Activated naive CD8-positive, alpha-beta T cell treated with anti-CD3 and anti-CD28 coated beads for 36 hours (primary cell): ENCODE measurements around the gene NFIL3. TPM values are rescaled to one million over a fixed set of nuclear protein-coding genes. Genes with fewer than 3 reads are reported as not detected.

Experiments used
- DNase-seq: peaks from one replicate; pipeline ENCODE4 v3.0.0; 2021
- H3K27ac Mint-ChIP-seq: one replicate; pipeline ENCODE4 v1.8.0; 2022; ENCODE audit warnings: mild to moderate bottlenecking, moderate library complexity, mixed read lengths
- H3K27me3 Mint-ChIP-seq: one replicate; pipeline ENCODE4 v1.8.0; 2022; ENCODE audit warnings: mild to moderate bottlenecking, mixed read lengths
- H3K36me3 Mint-ChIP-seq: one replicate; pipeline ENCODE4 v1.8.0; 2021; ENCODE audit warnings: mild to moderate bottlenecking, mixed read lengths
- H3K4me1 Mint-ChIP-seq: one replicate; pipeline ENCODE4 v1.8.0; 2021; ENCODE audit warnings: mixed read lengths
- H3K4me3 Mint-ChIP-seq: one replicate; pipeline ENCODE4 v1.8.0; 2022; ENCODE audit warnings: mild to moderate bottlenecking, moderate library complexity, mixed read lengths
- H3K9me3 Mint-ChIP-seq: one replicate; pipeline ENCODE4 v1.8.0; 2022; ENCODE audit warnings: mixed read lengths
- total RNA-seq, 2 experiments: library from RNA; stranded (reverse); gene quantifications; one replicate each; pipeline ENCODE4 v1.2.3, GENCODE V29; 2021

NFIL3 gene
- total RNA-seq, 2 experiments from 2014 or later = 23.8 to 25.7 TPM

- H3K4me1 Mint-ChIP-seq = peaks cover 49% of the 10 kb centered on the region
- H3K27ac Mint-ChIP-seq = peak overlapping the region; percentile 70
- H3K4me3 Mint-ChIP-seq = no peak overlapping the region
- peaks cover 26% of the 10 kb centered on the region for H3K27me3 Mint-ChIP-seq
- DNase-seq = no peak
- H3K36me3 Mint-ChIP-seq = peaks cover 9% of the 10 kb centered on the region
- H3K9me3 Mint-ChIP-seq = no peaks in the 10 kb centered on the region
Observed at GRCh38 chr9:91415290-91415689, 8.3 kb downstream of the NFIL3 start.

GRCh38 chr9:91412941-91413340 lies 10.7 kb downstream of the NFIL3 start:
- Mint-ChIP-seq H3K9me3 (no peaks in the 10 kb centered on the region), H3K4me1 (peaks cover 31% of the 10 kb centered on the region), H3K27ac (no peak overlapping the region), H3K27me3 (peaks cover 8% of the 10 kb centered on the region), H3K4me3 (no peak overlapping the region), H3K36me3 (peaks cover 18% of the 10 kb centered on the region)
- DNase-seq = no peak

- H3K9me3 Mint-ChIP-seq = no peaks in the 10 kb centered on the region
- H3K27ac Mint-ChIP-seq = no peak overlapping the region
- H3K36me3 Mint-ChIP-seq = peaks cover 21% of the 10 kb centered on the region
- H3K4me1 Mint-ChIP-seq = peaks cover 25% of the 10 kb centered on the region
- H3K4me3 Mint-ChIP-seq = no peak overlapping the region
- no peaks in the 10 kb centered on the region for H3K27me3 Mint-ChIP-seq
- DNase-seq = no peak
Observed at GRCh38 chr9:91411096-91411771, 12.4 kb downstream of the NFIL3 start.

- no peak overlapping the region for H3K4me3 Mint-ChIP-seq
- H3K9me3 Mint-ChIP-seq = no peaks in the 10 kb centered on the region
- no peak for DNase-seq
- H3K27ac Mint-ChIP-seq = no peak overlapping the region
- peaks cover 21% of the 10 kb centered on the region for H3K36me3 Mint-ChIP-seq
- H3K4me1 Mint-ChIP-seq = peaks cover 14% of the 10 kb centered on the region
- no peaks in the 10 kb centered on the region for H3K27me3 Mint-ChIP-seq
Observed at GRCh38 chr9:91410161-91410560, 13.5 kb downstream of the NFIL3 start.

- peaks cover 4% of the 10 kb centered on the region for H3K27me3 Mint-ChIP-seq
- no peak overlapping the region for H3K4me3 Mint-ChIP-seq
- peaks cover 6% of the 10 kb centered on the region for H3K4me1 Mint-ChIP-seq
- peaks cover 19% of the 10 kb centered on the region for H3K36me3 Mint-ChIP-seq
- no peak for DNase-seq
- no peak overlapping the region for H3K27ac Mint-ChIP-seq
- H3K9me3 Mint-ChIP-seq = no peaks in the 10 kb centered on the region
Observed at GRCh38 chr9:91408475-91408874, 15.2 kb downstream of the NFIL3 start.

- Mint-ChIP-seq H3K4me1 (peaks cover 6% of the 10 kb centered on the region), H3K4me3 (no peak overlapping the region), H3K27me3 (peaks cover 10% of the 10 kb centered on the region), H3K27ac (no peak overlapping the region), H3K9me3 (no peaks in the 10 kb centered on the region), H3K36me3 (peaks cover 19% of the 10 kb centered on the region)
- DNase-seq = no peak
Observed at GRCh38 chr9:91407580-91408318, 15.9 kb downstream of the NFIL3 start.

GRCh38 chr9:91405343-91406077 lies 18.1 kb downstream of the NFIL3 start:
- no peaks in the 10 kb centered on the region for H3K9me3 Mint-ChIP-seq
- no peak for DNase-seq
- peaks cover 13% of the 10 kb centered on the region for H3K27me3 Mint-ChIP-seq
- no peak overlapping the region for H3K27ac Mint-ChIP-seq
- H3K36me3 Mint-ChIP-seq = peaks cover 16% of the 10 kb centered on the region
- peaks cover 2% of the 10 kb centered on the region for H3K4me1 Mint-ChIP-seq
- no peak overlapping the region for H3K4me3 Mint-ChIP-seq

GRCh38 chr9:91403665-91404543 lies 19.7 kb downstream of the NFIL3 start:
- no peak overlapping the region for H3K4me3 Mint-ChIP-seq

GRCh38 chr9:91398926-91399325 lies 24.7 kb downstream of the NFIL3 start:
- no peak for DNase-seq
- H3K9me3 Mint-ChIP-seq = no peaks in the 10 kb centered on the region
- no peaks in the 10 kb centered on the region for H3K36me3 Mint-ChIP-seq
- no peak overlapping the region for H3K4me3 Mint-ChIP-seq
- peaks cover 13% of the 10 kb centered on the region for H3K27me3 Mint-ChIP-seq
- peaks cover 11% of the 10 kb centered on the region for H3K4me1 Mint-ChIP-seq
- H3K27ac Mint-ChIP-seq = no peak overlapping the region

More at GRCh38 chr9:91403665-91404543, 19.7 kb downstream of the NFIL3 start:
- peaks cover 13% of the 10 kb centered on the region for H3K27me3 Mint-ChIP-seq
- peaks cover 2% of the 10 kb centered on the region for H3K4me1 Mint-ChIP-seq
- no peak for DNase-seq
- H3K9me3 Mint-ChIP-seq = no peaks in the 10 kb centered on the region
- no peak overlapping the region for H3K27ac Mint-ChIP-seq
- H3K36me3 Mint-ChIP-seq = peaks cover 3% of the 10 kb centered on the region

- H3K9me3 Mint-ChIP-seq = no peaks in the 10 kb centered on the region
- peak overlapping the region; percentile 6 for H3K4me3 Mint-ChIP-seq
- H3K4me1 Mint-ChIP-seq = peaks cover 9% of the 10 kb centered on the region
- H3K36me3 Mint-ChIP-seq = no peaks in the 10 kb centered on the region
- H3K27ac Mint-ChIP-seq = peak overlapping the region; percentile 83
- no peaks in the 10 kb centered on the region for H3K27me3 Mint-ChIP-seq
- DNase-seq = no peak
Observed at GRCh38 chr9:91395553-91396471, 27.8 kb downstream of the NFIL3 start.

- no peaks in the 10 kb centered on the region for H3K36me3 Mint-ChIP-seq
- no peaks in the 10 kb centered on the region for H3K27me3 Mint-ChIP-seq
- no peak for DNase-seq
- no peak overlapping the region for H3K4me3 Mint-ChIP-seq
- peaks cover 9% of the 10 kb centered on the region for H3K4me1 Mint-ChIP-seq
- peak overlapping the region; percentile 83 for H3K27ac Mint-ChIP-seq
- no peaks in the 10 kb centered on the region for H3K9me3 Mint-ChIP-seq
Observed at GRCh38 chr9:91395106-91395552, 28.5 kb downstream of the NFIL3 start.

- Mint-ChIP-seq H3K36me3 (no peaks in the 10 kb centered on the region), H3K27ac (no peak overlapping the region)
Observed at GRCh38 chr9:91393826-91394225, 29.8 kb downstream of the NFIL3 start.

GRCh38 chr9:91392435-91392834 lies 31.2 kb downstream of the NFIL3 start:
- no peak for DNase-seq
- Mint-ChIP-seq H3K4me1 (peaks cover 9% of the 10 kb centered on the region), H3K27me3 (no peaks in the 10 kb centered on the region), H3K9me3 (no peaks in the 10 kb centered on the region), H3K27ac (no peak overlapping the region), H3K36me3 (no peaks in the 10 kb centered on the region), H3K4me3 (no peak overlapping the region)

More at GRCh38 chr9:91393826-91394225, 29.8 kb downstream of the NFIL3 start:
- Mint-ChIP-seq H3K4me1 (peaks cover 9% of the 10 kb centered on the region), H3K9me3 (no peaks in the 10 kb centered on the region), H3K4me3 (no peak overlapping the region), H3K27me3 (no peaks in the 10 kb centered on the region)
- no peak for DNase-seq

GRCh38 chr9:91391818-91392217 lies 31.8 kb downstream of the NFIL3 start:
- Mint-ChIP-seq H3K4me3 (no peak overlapping the region), H3K27me3 (no peaks in the 10 kb centered on the region), H3K9me3 (no peaks in the 10 kb centered on the region), H3K36me3 (no peaks in the 10 kb centered on the region), H3K27ac (no peak overlapping the region), H3K4me1 (peaks cover 9% of the 10 kb centered on the region)
- DNase-seq = no peak
